Activated CD4-positive, alpha-beta T cell treated with anti-CD3 and anti-CD28 coated beads, Interleukin-2, amount 50 U/mL, for 16 hours (primary cell): ENCODE data around the gene CD7.
A peak's percentile ranks its signal among the peaks of the same experiment; 100 is the strongest.

ENCODE experiments used
- DNase-seq: peaks from one replicate; pipeline ENCODE4 v3.0.0-alpha.2; 2020

Gene CD7

DNA sequence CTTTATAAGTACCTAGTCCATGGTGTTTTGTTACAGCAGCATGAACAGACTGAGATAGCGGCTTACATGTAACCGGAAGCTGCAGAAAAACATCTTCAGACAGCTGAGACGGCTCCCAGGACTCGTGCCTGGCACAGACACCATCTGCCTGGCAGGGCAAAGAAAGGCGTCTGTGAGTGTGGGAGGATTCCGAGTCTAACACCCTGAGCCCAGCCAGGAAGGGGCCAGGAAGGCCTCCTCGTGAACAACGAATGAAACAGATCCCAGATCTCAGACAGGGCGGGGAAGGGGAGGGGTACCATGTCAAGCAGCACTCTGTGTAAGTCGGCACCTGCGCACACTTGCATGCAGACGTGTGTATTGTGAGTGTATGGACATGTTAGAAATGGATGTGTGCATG lies 39.6 kb downstream of the CD7 start:
- no peak for DNase-seq

DNA sequence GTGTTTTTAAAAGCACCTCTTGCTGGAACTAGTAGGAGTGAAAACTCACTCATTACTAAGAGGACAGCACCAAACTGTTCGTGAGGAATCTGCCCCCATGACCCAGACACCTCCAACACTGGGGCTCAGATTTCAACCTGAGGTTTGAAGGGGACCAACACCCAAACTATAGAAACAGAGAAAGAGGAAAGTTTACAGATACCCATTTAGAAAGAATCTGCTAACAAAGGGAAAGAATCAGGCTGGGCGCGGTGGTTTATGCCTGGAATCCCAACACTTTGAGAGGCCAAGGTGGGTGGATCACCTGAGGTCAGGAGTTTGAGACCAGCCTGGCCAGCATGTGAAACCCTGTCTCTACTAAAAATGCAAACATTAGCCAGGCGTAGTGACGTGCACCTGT lies 40.5 kb downstream of the CD7 start:
- DNase-seq = no peak

DNA sequence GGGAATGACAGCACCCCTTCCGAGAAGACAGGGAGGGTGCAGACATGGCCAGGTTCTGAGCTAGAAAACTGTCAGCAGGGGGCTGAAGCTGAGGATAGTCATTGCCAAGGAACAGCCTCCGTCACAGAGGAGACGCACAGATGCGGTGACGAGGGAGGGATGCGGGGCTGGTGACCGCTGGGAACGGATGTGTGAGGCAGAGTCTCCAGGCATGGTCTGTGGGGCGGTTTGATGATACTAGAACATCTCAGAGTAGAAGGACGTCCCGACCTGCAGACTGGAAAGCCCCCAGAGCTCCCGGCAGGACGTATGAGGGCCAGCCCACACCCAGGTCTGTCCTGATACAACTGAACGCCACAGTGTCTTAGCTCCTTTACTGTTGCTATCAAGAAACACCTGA lies 42.1 kb downstream of the CD7 start:
- DNase-seq = no peak

DNA sequence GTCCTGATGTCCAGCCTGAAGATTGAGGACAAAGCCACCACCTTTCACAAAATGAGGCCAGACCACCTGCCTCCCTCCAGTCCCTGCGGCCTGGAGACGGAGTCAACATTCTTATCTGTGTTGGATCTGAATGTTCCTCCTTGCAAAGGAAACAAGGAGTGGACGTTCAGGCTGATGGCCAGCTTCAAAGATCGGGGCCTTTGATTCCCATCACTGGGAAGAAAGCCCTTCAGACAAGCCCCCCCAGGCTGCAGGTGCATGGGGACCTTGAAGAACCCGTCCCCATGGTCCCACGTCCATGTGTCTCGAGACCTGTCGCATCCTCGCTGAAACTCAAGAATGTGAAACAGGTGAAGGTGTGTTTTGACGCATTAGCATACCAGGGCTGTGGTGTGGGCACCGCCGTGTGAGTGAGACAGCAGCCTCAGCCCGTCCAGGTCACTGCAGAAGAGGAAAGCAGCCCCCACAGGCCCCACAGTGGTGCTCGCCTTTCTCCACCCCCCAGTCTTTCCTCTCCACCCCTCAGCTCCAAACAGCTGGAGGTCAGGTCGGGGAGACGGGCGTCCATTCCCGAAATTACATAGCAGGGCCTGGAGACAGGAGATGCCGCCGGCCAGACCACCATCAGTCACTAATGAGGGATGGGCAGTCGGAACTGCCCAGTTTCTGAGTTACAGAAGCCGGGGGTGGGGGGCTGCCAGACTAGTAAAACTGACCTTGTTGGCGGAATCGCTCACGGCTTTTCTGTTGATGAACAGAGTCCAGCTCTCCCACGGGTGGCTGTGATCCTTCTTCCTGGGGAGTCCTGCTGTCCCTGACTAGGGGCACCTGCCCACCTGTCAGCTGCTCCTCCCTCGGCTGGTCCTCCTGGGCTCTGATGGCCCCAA lies 43.0 kb downstream of the CD7 start:
- no peak for DNase-seq

DNA sequence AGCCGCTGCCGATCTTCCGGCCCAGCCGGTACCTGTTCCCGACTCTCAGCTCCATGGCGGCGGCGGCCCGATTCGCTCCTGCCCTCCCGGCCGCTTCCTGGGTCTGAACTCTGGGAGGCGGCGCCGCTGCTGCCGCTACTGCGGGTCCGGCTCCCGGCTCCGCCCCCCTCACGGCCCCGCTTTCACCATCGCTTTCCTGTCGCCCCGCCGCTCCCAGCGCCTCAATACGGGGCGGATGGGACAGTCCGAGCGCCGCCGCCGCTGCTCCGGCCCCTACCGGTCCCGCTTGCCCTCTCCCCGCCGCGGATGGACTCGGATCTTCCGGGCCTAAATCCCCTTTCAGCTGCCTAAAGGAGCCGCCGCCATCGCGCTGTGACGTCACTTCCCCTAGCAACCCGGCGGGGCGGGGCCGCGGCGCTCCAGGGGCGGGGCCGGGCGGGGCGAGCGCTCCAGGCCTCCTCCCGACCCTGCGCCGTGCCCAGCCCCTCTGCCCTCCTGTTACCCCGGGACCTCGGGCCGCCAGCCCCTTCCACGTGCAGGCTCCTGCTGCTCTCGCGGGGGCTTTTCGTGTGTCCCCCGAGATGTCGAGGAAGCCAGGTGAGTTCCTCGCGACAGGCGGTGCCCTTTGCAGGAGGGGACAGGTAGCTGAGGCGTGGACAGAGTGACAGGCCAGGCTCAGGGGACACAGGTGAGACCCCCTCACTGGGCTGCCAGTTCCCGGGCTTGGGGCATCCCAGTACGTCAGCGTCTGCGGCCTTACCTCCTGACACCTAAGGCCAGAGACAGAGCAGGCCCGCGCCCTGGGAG lies 43.9 kb downstream of the CD7 start, which contains the start of gene CSNK1D:
Gene CSNK1D (minus strand): TSS at position 374 of the 807 bp plus-strand sequence. CDS start 319 bp downstream, at position 55.
- DNase-seq = peak; percentile 90

DNA sequence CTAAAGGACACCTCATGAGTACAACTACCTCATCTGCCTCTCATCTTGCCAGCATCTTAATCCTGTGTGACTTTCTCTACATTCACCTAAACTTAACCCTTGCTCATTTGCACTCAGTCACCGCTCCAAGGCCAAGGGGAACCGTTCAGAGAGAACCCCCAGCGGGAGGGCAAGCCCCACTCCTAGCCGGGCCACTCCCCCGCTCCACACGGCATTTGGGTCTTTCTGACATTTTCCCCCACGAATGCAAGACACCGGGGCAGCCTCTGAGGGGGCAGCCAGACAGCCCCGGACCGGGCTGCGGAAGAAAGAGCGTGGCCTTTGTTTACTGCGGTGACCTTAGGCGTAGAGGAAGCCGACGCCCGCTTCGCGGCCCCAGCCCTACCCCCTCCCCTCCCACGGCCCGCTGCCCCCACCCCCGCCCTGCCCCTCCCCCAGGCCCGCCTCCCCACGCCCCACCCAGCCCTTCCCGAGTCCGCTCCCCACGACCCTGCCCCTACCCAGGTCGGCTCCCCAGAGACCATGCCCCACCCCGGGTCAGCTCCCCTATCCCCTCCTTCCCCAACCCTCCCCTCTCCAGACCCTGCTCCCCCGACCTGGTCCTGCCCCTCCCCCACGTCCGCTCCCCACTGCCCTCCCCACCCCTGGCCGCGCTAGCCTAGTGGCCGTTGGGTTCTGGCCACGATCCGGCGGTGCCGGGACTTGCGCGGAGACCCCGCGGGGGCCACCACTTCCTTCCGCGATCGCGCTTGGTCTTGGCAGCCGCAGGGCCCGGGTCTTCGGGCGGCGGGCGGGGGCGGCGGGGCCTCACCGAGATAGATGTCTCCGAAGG lies 44.7 kb downstream of the CD7 start:
- peak; percentile 31 for DNase-seq

DNA sequence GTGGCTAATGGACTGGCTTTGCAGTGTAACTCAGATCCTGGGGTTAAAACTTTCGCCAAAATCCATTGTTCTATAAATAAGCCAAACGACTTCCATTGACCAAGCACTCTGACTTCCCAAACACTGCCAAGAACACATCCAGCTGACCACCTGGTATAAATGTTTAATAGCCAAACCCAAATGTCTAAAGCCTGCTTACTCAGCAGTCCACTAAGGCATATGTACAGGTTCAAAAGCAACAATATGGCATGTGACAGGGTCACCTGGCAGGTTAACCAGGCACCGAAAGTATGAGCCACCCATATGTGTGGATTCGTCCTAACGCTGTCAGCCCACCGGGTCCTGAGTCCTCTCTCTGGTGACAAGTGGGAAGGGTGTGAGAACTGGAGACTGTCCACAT lies 46.0 kb downstream of the CD7 start:
- DNase-seq = no peak

DNA sequence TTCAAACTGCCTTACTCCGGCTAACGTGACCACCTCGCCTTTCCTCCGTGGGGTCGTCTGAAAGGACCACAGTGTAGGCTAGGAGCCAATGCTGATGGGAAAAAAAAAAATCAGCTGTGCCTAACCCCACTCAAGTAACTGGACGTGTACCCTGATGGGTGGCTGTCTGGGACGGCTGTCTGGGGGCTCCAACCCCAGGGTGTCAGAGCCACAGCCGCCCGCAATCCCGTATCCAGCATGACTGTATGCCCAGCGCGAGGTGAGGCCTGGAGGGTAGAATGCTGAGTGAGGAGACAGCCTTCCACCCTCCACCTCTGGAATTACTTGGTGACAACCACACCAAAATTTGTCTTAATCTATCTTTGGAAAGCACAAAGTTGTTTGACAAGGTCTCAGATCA lies 46.8 kb downstream of the CD7 start:
- no peak for DNase-seq

DNA sequence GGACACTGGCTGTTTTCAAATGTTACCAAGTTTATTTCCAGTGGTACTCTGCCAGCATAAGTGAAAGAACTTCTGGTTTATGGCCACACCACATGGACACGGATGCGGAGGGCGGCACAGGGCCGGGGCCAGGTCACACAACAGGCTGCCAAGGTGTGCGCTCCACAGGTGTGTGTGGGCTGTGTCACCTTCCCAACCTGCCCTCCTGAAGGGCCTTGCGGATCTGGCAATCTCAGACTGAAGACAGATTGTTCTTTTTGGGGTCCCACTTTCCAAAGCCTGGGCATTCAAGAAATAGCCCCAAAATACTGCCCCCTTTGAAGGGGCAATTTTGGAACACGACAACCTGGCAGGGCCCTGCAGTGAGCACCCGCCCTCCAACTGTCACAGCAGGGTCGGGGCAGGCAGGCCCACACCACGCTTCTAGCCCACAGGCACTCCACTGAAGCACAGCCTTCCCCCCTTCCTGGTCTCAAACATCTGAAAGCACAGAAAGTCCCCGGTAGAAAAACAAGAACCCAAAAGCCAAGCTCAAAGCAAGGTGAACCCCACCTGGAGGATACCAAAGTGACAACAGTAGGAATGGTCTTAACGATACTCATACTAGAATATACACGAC lies 47.4 kb downstream of the CD7 start:
- DNase-seq = no peak

DNA sequence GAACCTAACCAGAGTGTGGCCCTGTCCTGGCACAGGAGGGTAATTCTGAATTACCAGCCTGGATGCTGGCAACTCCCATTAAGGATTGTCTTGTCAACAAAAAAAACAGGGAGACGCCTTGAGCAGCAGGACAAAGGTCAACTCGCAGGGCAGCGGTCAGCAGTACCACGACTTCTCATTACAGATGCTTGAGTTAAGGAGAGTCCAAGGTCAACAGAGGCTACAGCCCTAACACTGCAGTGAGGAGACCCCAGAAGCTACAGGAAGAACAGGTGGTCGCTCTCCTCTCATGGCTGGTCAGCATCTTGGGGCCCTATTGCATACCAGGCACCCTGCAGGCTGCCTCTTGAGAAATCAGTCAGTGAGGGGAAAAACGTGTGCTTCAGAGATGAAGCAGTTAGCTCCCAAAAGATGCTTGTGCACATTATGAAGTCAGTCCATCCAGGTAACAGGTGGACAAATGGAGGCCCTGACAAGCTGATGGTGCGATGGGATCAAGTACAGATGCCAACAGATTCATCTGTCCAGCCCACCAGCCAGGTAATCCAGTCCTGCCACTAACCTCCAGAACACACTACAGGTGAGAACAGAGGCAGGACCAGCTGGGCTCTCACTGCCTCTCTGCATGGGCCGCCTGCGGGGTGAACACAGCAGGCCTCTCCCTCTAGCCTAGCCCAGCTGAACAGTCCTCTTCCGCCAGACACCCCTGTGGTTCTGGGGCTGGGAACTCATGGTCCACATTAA lies 48.1 kb downstream of the CD7 start:
- no peak for DNase-seq

DNA sequence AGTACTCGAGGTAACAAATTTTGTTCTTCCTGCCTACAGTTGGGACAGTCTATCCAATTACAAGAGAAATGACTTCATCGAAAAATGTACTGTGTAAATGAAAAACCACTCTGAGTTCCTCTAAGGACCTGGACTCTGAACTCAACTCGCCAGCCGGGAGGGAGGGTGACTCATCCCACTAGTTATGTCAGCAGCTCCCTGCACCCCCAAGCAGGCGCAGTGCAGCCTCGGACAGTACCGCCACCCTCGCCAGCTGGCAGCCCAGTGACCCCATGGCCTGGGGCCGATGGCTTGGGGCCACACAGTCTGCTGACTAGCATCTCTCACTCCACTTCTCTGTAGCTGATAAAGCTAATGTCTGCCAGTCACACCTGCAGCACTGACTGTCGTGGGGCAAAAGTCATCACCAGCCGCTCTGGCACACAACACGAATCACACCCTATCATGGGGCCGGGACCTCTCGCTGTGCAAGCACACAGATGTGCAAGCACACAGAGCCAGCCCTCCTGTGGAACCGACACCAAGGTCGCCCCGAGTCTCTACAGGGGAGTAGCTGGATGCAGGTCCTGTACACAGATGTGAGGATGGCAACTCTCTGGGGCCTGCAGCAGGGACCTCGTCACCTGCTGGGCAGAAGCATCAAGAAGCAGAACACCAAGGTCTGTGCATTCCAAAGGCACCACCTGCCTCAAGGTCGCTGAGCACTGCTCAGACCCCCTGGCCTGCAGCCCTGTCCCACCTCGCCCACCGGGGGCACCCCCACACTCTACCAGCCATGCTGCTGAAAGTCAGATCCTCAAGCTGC lies 49.6 kb downstream of the CD7 start:
- DNase-seq = peak; percentile 45

DNA sequence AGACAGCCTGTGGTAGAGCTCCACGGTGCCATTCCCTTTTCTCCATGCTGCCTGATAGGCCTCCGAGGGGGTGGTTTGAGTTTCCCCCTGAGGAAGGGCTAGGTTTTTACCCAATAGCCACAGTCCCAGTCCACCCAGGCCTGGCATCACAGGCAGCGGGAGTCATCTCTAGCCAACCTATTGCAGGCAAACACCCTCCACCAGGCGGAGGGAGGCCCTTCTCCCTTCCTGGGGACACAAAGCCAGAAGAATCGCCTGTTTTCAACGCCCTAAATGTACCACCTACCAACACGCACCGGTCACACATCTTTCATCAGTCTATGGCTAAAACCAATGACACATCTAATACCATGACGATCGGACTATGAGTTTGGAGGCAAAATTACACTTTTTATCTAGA lies 51.3 kb downstream of the CD7 start:
- DNase-seq = no peak
